HCT116 (cell line): ENCODE measurements around the gene KCNJ4. TPM values are rescaled to one million over a fixed set of nuclear protein-coding genes. Genes with fewer than 3 reads are reported as not detected.

Experiments used
- ATAC-seq: fragments of 200-7000 bp; cut with Tn5 transposase; 2 replicates; pipeline ENCODE4 v1.9.1; 2020; ENCODE audit warnings: mild to moderate bottlenecking, moderate library complexity
- BruUV-seq: library from RNA; stranded (reverse); fragments of 400-500 nt; replicated peaks from 2 replicates; lab custom pipeline; 2021; lab: Mats Ljungman, UMichigan
- CTCF ChIA-PET: fragments of 300-600 bp; sonication (Branson Sonifier 250); formaldehyde crosslinking; loops from one replicate; lab custom pipeline; 2021; ENCODE audit warnings: antibody characterized with exemption; lab: Charles Lee
- POLR2A ChIA-PET: fragments of 300-600, 350-600 bp; sonication (Branson Sonifier 250); formaldehyde crosslinking; loops from one replicate; lab custom pipeline; 2021; ENCODE audit warnings: antibody characterized with exemption; lab: Charles Lee
- RAD21 ChIA-PET, 2 experiments: fragments of 300-600 bp; sonication (Branson Sonifier 250); formaldehyde crosslinking; loops; one replicate each; lab custom pipeline; 2023; ENCODE audit warnings: low total read pairs in 2 of 2; ENCODE audit not compliant: uncharacterized antibody in 2 of 2, unreplicated experiment in 2 of 2, low non-redundant PET in 1 of 2; lab: Charles Lee
- DNase-seq: peaks from one replicate; pipeline ENCODE4 v3.0.0-alpha.2; 2010; ENCODE audit warnings: low read depth, low spot score
- H2AFZ ChIP-seq: fragments of 200-600 bp; shearing (Covaris generic), sonication (generic); 2 replicates; pipeline ENCODE4 v1.6.1; 2017; ENCODE audit warnings: low read depth, mixed run types, mixed read lengths, antibody characterized with exemption, low read length; ENCODE audit not compliant: poor library complexity, severe bottlenecking
- H3K27ac ChIP-seq: 2 replicates; pipeline ENCODE4 v1.5.1; 2012; ENCODE audit warnings: low read depth, low read length
- H3K27me3 ChIP-seq: fragments of 200-600 bp; sonication (generic); 2 replicates; pipeline ENCODE4 v1.6.1; 2016; ENCODE audit warnings: mixed run types, low read length, mixed read lengths; ENCODE audit not compliant: insufficient read depth
- H3K36me3 ChIP-seq, 2 experiments: fragments of 200-500 bp in 1 of 2; fragments of 200-600 bp in 1 of 2; sonication (Bioruptor generic) in 1 of 2; sonication (generic) in 1 of 2; 2 replicates each; pipeline versions ENCODE4 v1.5.1 to v1.6.1; 2014 to 2016; ENCODE audit warnings: low read length in 2 of 2, inconsistent platforms in 1 of 2, mixed read lengths in 1 of 2, mixed run types in 1 of 2; ENCODE audit not compliant: insufficient read depth in 2 of 2, control insufficient read depth in 1 of 2
- H3K4me1 ChIP-seq, 2 experiments: fragments of 200-600 bp in 1 of 2; sonication (generic) in 1 of 2; 2 replicates each; pipeline versions ENCODE4 v1.5.1 to v1.6.1; 2012 to 2017; ENCODE audit warnings: low read length in 2 of 2, inconsistent platforms in 1 of 2, mild to moderate bottlenecking in 1 of 2, mixed read lengths in 1 of 2, mixed run types in 1 of 2, moderate library complexity in 1 of 2; ENCODE audit not compliant: insufficient read depth in 2 of 2, control insufficient read depth in 1 of 2
- H3K4me2 ChIP-seq: fragments of 200-600 bp; sonication (generic); 2 replicates; pipeline ENCODE4 v1.6.1; 2017; ENCODE audit warnings: mixed run types, low read length, mixed read lengths
- H3K4me3 ChIP-seq, 2 experiments: fragments of 200-600 bp in 1 of 2; sonication (generic) in 1 of 2; replicated peaks in 1 of 2; 2 replicates each; pipeline ENCODE4 v1.5.1; 2011 to 2016; ENCODE audit warnings: low read length in 2 of 2, control low read depth in 1 of 2, low read depth in 1 of 2, mild to moderate bottlenecking in 1 of 2, mixed read lengths in 1 of 2, mixed run types in 1 of 2
- H3K79me2 ChIP-seq: fragments of 200-600 bp; sonication (generic); 2 replicates; pipeline ENCODE4 v1.6.1; 2017; ENCODE audit warnings: mild to moderate bottlenecking, mixed run types, low read length, moderate library complexity, mixed read lengths; ENCODE audit not compliant: insufficient read depth
- H3K9ac ChIP-seq: fragments of 200-600 bp; sonication (generic); 2 replicates; pipeline ENCODE4 v1.6.1; 2016; ENCODE audit warnings: low read length, mixed read lengths
- H3K9me2 ChIP-seq: fragments of 200-600 bp; sonication (generic), shearing (Covaris generic); 2 replicates; pipeline ENCODE4 v1.6.1; 2017; ENCODE audit warnings: mixed run types, mild to moderate bottlenecking, moderate library complexity; ENCODE audit not compliant: insufficient read depth
- H3K9me3 ChIP-seq, 2 experiments: fragments of 200-500 bp in 1 of 2; fragments of 200-600 bp in 1 of 2; sonication (Bioruptor generic) in 1 of 2; sonication (generic) in 1 of 2; 2 replicates each; pipeline ENCODE4 v1.6.1; 2014 to 2017; ENCODE audit warnings: low read length in 2 of 2, mixed read lengths in 2 of 2, inconsistent platforms in 1 of 2, low read depth in 1 of 2, mild to moderate bottlenecking in 1 of 2, mixed run types in 1 of 2, moderate library complexity in 1 of 2; ENCODE audit not compliant: control insufficient read depth in 1 of 2, insufficient read depth in 1 of 2
- H4K20me1 ChIP-seq: fragments of 200-600 bp; sonication (generic), shearing (Covaris generic); 2 replicates; pipeline ENCODE4 v1.6.1; 2017; ENCODE audit warnings: mixed run types, mild to moderate bottlenecking, moderate library complexity; ENCODE audit not compliant: insufficient read depth
- FOSL1 ChIP-seq: IDR thresholded peaks from 2 replicates; pipeline ENCODE4 v1.6.1; 2012; ENCODE audit warnings: low read depth
- POLR2A ChIP-seq: IDR thresholded peaks from 2 replicates; pipeline ENCODE4 v1.7.0; 2011; ENCODE audit warnings: borderline replicate concordance; ENCODE audit not compliant: insufficient read depth, insufficient read length; ENCODE audit errors: extremely low read depth
- RAD21 ChIP-seq: IDR thresholded peaks from 2 replicates; pipeline ENCODE4 v1.6.1; 2012; ENCODE audit warnings: low read depth, mild to moderate bottlenecking
- SIN3A ChIP-seq: IDR thresholded peaks from 2 replicates; pipeline ENCODE4 v1.6.1; 2012; ENCODE audit warnings: low read depth
- SP1 ChIP-seq: IDR thresholded peaks from 2 replicates; pipeline ENCODE4 v1.6.1; 2012; ENCODE audit warnings: low read depth
- TCF7L2 ChIP-seq: IDR thresholded peaks from 2 replicates; pipeline ENCODE4 v1.7.0; 2011; ENCODE audit warnings: borderline replicate concordance, inconsistent platforms; ENCODE audit not compliant: insufficient read depth, insufficient read length; ENCODE audit errors: extremely low read depth
- YY1 ChIP-seq: IDR thresholded peaks from 2 replicates; pipeline ENCODE4 v1.6.1; 2011; ENCODE audit warnings: low read length, low read depth, moderate library complexity, mild to moderate bottlenecking; ENCODE audit not compliant: insufficient replicate concordance; ENCODE audit errors: extremely low read depth
- ZNF274 ChIP-seq: fragments of 200-500 bp; sonication (Bioruptor generic); IDR thresholded peaks from 2 replicates; pipeline ENCODE4 v1.6.1; 2014; ENCODE audit warnings: mild to moderate bottlenecking, low read depth, low read length, inconsistent platforms
- intact Hi-C: fragments of 100-400 bp; cut with micrococcal nuclease; formaldehyde crosslinking; loops from 2 replicates; pipeline ENCODE4 v1.10.0; 2022
- total RNA-seq: library from RNA; stranded (reverse); gene quantifications from one replicate; pipeline ENCODE4 v1.2.1, GENCODE V29; 2021; ENCODE audit not compliant: unreplicated experiment
- TF ChIP-seq, protein P1 (sequence below), 3 experiments: fragments of 200-600 bp in 1 of 3; sonication (generic) in 1 of 3; IDR thresholded peaks in 2 of 3; conservative IDR thresholded peaks in 1 of 3; 2 replicates each; pipeline ENCODE4 v1.5.1; 2012 to 2017; ENCODE audit warnings: low read depth in 2 of 3, low read length in 2 of 3, antibody characterized with exemption in 1 of 3, borderline replicate concordance in 1 of 3, control low read depth in 1 of 3, mild to moderate bottlenecking in 1 of 3, mixed read lengths in 1 of 3, mixed run types in 1 of 3, moderate library complexity in 1 of 3; ENCODE audit not compliant: insufficient read depth in 1 of 3
- TF ChIP-seq, protein P2 (sequence below): IDR thresholded peaks from 2 replicates; pipeline ENCODE4 v1.6.1; 2012
- TF ChIP-seq, protein P3 (sequence below): IDR thresholded peaks from 2 replicates; pipeline ENCODE4 v1.6.1; 2012; ENCODE audit warnings: low read depth

Gene KCNJ4
- total RNA-seq, 1 experiment from 2014 or later: not detected

DNA sequence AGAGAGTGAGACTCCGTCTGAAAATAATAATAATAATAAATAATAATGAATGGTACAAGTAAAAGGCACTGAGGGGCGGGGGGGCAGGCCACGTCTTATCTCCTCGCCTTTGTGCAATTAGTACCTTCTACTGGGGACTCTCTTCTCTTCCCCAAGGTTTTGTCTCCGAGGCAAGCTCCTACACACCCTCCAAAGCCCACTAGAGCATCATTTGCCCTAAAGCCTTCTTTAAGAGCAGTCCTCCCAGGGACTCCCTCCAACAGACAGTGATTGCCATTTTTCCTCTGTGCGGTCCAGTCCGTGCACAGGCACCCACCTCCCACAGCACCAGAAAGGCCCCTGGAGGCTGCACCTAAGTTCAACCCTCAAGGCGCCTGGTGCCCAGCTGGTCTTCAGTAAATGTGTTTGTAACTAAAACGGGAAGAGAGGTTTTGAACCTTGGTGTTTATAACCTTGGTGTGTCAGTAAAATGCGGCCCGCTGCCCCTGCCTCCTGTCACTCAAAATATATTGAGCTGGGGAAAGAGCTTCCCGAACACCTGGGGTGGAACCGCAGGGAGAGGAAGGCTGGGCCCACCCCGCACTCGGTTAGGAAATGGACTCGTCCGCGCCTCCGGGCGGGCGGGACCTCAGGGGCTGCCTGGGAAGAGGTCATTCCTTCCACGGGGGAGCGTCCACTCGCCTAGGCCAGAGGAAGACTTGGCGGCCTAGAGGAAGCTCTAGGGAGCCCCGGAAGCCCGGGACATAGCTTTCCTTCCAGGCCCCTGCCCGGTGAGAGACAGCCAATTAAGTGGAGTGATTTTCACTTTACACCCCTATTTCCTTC is 8.2 kb upstream of the KCNJ4 start:
- ChIA-PET RAD21 (no interaction called here), POLR2A (interaction anchor here (1.0 to 1.1 kb wide), 2 partner anchors 10 to 31 kb away, joined by 3 read pairs; no protein-coding TSS in a partner anchor), CTCF (no interaction called here)
- H4K20me1 ChIP-seq: no peaks in the 10 kb centered on the region
- no peaks in the 10 kb centered on the region for H3K27me3 ChIP-seq
- no peak overlapping the region for H3K9ac ChIP-seq
- H2AFZ ChIP-seq: peak overlapping the region; percentile 9
- no peaks in the 10 kb centered on the region for H3K9me3 ChIP-seq
- peaks cover 17 to 39% of the 10 kb centered on the region in 2 experiments for H3K4me1 ChIP-seq
- no peak overlapping the region for H3K4me3 ChIP-seq
- DNase-seq: no peak
- no peaks in the 10 kb centered on the region for H3K79me2 ChIP-seq
- TF ChIP-seq FOSL1 (no peak), SIN3A (no peak), TCF7L2 (peak; percentile 62), YY1 (no peak), POLR2A (peak; percentile 77), ZNF274 (no peak), RAD21 (no peak), SP1 (no peak)
- TF ChIP-seq, protein P1, sequence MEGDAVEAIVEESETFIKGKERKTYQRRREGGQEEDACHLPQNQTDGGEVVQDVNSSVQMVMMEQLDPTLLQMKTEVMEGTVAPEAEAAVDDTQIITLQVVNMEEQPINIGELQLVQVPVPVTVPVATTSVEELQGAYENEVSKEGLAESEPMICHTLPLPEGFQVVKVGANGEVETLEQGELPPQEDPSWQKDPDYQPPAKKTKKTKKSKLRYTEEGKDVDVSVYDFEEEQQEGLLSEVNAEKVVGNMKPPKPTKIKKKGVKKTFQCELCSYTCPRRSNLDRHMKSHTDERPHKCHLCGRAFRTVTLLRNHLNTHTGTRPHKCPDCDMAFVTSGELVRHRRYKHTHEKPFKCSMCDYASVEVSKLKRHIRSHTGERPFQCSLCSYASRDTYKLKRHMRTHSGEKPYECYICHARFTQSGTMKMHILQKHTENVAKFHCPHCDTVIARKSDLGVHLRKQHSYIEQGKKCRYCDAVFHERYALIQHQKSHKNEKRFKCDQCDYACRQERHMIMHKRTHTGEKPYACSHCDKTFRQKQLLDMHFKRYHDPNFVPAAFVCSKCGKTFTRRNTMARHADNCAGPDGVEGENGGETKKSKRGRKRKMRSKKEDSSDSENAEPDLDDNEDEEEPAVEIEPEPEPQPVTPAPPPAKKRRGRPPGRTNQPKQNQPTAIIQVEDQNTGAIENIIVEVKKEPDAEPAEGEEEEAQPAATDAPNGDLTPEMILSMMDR (IDR thresholded peaks at IDR 0.05 in 2 of 3, conservative IDR thresholded peaks at IDR 0.05 in 1 of 3; ENCODE audit: borderline replicate concordance in 1 of 3, insufficient read depth in 1 of 3, low read depth in 2 of 3, low read length in 2 of 3): no peak
- TF ChIP-seq, protein P2, sequence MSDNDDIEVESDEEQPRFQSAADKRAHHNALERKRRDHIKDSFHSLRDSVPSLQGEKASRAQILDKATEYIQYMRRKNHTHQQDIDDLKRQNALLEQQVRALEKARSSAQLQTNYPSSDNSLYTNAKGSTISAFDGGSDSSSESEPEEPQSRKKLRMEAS: no peak
- TF ChIP-seq, protein P3, sequence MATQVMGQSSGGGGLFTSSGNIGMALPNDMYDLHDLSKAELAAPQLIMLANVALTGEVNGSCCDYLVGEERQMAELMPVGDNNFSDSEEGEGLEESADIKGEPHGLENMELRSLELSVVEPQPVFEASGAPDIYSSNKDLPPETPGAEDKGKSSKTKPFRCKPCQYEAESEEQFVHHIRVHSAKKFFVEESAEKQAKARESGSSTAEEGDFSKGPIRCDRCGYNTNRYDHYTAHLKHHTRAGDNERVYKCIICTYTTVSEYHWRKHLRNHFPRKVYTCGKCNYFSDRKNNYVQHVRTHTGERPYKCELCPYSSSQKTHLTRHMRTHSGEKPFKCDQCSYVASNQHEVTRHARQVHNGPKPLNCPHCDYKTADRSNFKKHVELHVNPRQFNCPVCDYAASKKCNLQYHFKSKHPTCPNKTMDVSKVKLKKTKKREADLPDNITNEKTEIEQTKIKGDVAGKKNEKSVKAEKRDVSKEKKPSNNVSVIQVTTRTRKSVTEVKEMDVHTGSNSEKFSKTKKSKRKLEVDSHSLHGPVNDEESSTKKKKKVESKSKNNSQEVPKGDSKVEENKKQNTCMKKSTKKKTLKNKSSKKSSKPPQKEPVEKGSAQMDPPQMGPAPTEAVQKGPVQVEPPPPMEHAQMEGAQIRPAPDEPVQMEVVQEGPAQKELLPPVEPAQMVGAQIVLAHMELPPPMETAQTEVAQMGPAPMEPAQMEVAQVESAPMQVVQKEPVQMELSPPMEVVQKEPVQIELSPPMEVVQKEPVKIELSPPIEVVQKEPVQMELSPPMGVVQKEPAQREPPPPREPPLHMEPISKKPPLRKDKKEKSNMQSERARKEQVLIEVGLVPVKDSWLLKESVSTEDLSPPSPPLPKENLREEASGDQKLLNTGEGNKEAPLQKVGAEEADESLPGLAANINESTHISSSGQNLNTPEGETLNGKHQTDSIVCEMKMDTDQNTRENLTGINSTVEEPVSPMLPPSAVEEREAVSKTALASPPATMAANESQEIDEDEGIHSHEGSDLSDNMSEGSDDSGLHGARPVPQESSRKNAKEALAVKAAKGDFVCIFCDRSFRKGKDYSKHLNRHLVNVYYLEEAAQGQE: no peak
- TF ChIP-seq, all 23 proteins: peak for 2
- Histone ChIP-seq H3K9me2 (no peaks in the 10 kb centered on the region), H3K36me3 (no peaks in the 10 kb centered on the region), H3K27ac (no peak overlapping the region), H3K4me2 (0 out of 2 replicates have a peak overlapping the region, but pooled peaks have one; percentile 12)
- ATAC-seq: no peak
- BruUV-seq: no TSS peak
- intact Hi-C loops: no loop called here
